ENCODE data around the gene NAP1L1.

- TF ChIP-seq REST (IDR thresholded peaks at IDR 0.05; ENCODE audit: unreplicated experiment) (no peak), CTCF (conservative IDR thresholded peaks at IDR 0.05; ENCODE audit: low read depth in 2 of 2) (no peak), EZH2 (IDR thresholded peaks at IDR 0.05; ENCODE audit: low read depth, unreplicated experiment) (no peak), POLR2AphosphoS5 (IDR thresholded peaks at IDR 0.05; ENCODE audit: low read depth) (no peak)
These were observed 87.5 kb downstream of the NAP1L1 start for GRCh38 chr12:75996861-75997447.
